Measurements from ENCODE around the gene YIPF6. TPM values are rescaled to one million over a fixed set of nuclear protein-coding genes. Genes with fewer than 3 reads are reported as not detected.

The YIPF6 gene
- total and polyA plus RNA-seq, 7 donors = 12.9 to 43.3 (median 30.4) TPM

- H3K4me1 ChIP-seq = no peaks in the 10 kb centered on the region
- H3K4me3 ChIP-seq = no peak overlapping the region
- H3K36me3 ChIP-seq (ENCODE audit: insufficient read depth in 1 of 2, low read depth in 1 of 2) = no peaks in the 10 kb centered on the region
- peaks cover 0 to 15% (median 0%) of the 10 kb centered on the region in 3 donors for H3K27me3 ChIP-seq (ENCODE audit: insufficient read depth in 3 of 3, low read length in 2 of 3)
- ATAC-seq = no peak
- DNase-seq = no peak
- intact Hi-C loops (cut with DNase I) = no loop called here
- WGBS, 3 donors = 89 to 100% (median 95%) methylated on average over 3 of the region's 3 CpGs
- no peaks in the 10 kb centered on the region for H3K9me3 ChIP-seq
- TF ChIP-seq CTCF (IDR thresholded peaks at IDR 0.05) = no peak
- H3K27ac ChIP-seq = no peak overlapping the region
Observed at GRCh38 chrX:68579810-68580209, 81.0 kb downstream of the YIPF6 start.

GRCh38 chrX:68584221-68584620 is 85.4 kb downstream of the YIPF6 start:
- intact Hi-C loops (cut with DNase I) = no loop called here
- Histone ChIP-seq H3K27me3 (ENCODE audit: insufficient read depth in 3 of 3, low read length in 2 of 3) (peaks cover 0 to 15% (median 0%) of the 10 kb centered on the region in 3 donors), H3K36me3 (ENCODE audit: insufficient read depth in 1 of 2, low read depth in 1 of 2) (no peaks in the 10 kb centered on the region), H3K4me1 (no peaks in the 10 kb centered on the region), H3K9me3 (no peaks in the 10 kb centered on the region), H3K27ac (no peak overlapping the region), H3K4me3 (no peak overlapping the region)
- ATAC-seq = no peak
- 78 to 94% (median 85%) methylated on average over 2 of the region's 2 CpGs for WGBS, 3 donors
- no peak for DNase-seq
- no peak for TF ChIP-seq CTCF (IDR thresholded peaks at IDR 0.05)

Other genes with a start within 250 kb of the YIPF6 start
- gene OPHN1, start 65.6 kb upstream of the YIPF6 start, total RNA-seq = 1 to 10 TPM; 2.4 to 3.7 (median 3.4) TPM
- 1 to 10 TPM in 2 of 3 donors, under 1 TPM in 1; 0.47 to 1.7 (median 1.5) TPM for gene OPHN1, start 65.6 kb upstream of the YIPF6 start, polyA plus RNA-seq
- gene STARD8, start 148.6 kb downstream of the YIPF6 start, total RNA-seq = 10 to 100 TPM in 2 of 4 donors, 1 to 10 TPM in 2; 8.2 to 15.8 (median 11.5) TPM
- 10 to 100 TPM in 1 of 3 donors, 1 to 10 TPM in 2; 4.2 to 25.8 (median 5.0) TPM for gene STARD8, start 148.6 kb downstream of the YIPF6 start, polyA plus RNA-seq